HCT116 (cell line): ENCODE measurements around the gene BARX1. TPM values are rescaled to one million over a fixed set of nuclear protein-coding genes. Genes with fewer than 3 reads are reported as not detected.

Experiments used
- ATAC-seq: fragments of 200-7000 bp; cut with Tn5 transposase; 2 replicates; pipeline ENCODE4 v1.9.1; 2020; ENCODE audit warnings: mild to moderate bottlenecking, moderate library complexity
- BruUV-seq: library from RNA; stranded (reverse); fragments of 400-500 nt; replicated peaks from 2 replicates; lab custom pipeline; 2021; lab: Mats Ljungman, UMichigan
- CTCF ChIA-PET: fragments of 300-600 bp; sonication (Branson Sonifier 250); formaldehyde crosslinking; loops from one replicate; lab custom pipeline; 2021; ENCODE audit warnings: antibody characterized with exemption; lab: Charles Lee
- POLR2A ChIA-PET: fragments of 300-600, 350-600 bp; sonication (Branson Sonifier 250); formaldehyde crosslinking; loops from one replicate; lab custom pipeline; 2021; ENCODE audit warnings: antibody characterized with exemption; lab: Charles Lee
- RAD21 ChIA-PET, 2 experiments: fragments of 300-600 bp; sonication (Branson Sonifier 250); formaldehyde crosslinking; loops; one replicate each; lab custom pipeline; 2023; ENCODE audit warnings: low total read pairs in 2 of 2; ENCODE audit not compliant: uncharacterized antibody in 2 of 2, unreplicated experiment in 2 of 2, low non-redundant PET in 1 of 2; lab: Charles Lee
- DNase-seq: peaks from one replicate; pipeline ENCODE4 v3.0.0-alpha.2; 2010; ENCODE audit warnings: low read depth, low spot score
- H2AFZ ChIP-seq: fragments of 200-600 bp; shearing (Covaris generic), sonication (generic); 2 replicates; pipeline ENCODE4 v1.6.1; 2017; ENCODE audit warnings: low read depth, mixed run types, mixed read lengths, antibody characterized with exemption, low read length; ENCODE audit not compliant: poor library complexity, severe bottlenecking
- H3K27ac ChIP-seq: 2 replicates; pipeline ENCODE4 v1.5.1; 2012; ENCODE audit warnings: low read depth, low read length
- H3K27me3 ChIP-seq: fragments of 200-600 bp; sonication (generic); 2 replicates; pipeline ENCODE4 v1.6.1; 2016; ENCODE audit warnings: mixed run types, low read length, mixed read lengths; ENCODE audit not compliant: insufficient read depth
- H3K36me3 ChIP-seq, 2 experiments: fragments of 200-500 bp in 1 of 2; fragments of 200-600 bp in 1 of 2; sonication (Bioruptor generic) in 1 of 2; sonication (generic) in 1 of 2; 2 replicates each; pipeline versions ENCODE4 v1.5.1 to v1.6.1; 2014 to 2016; ENCODE audit warnings: low read length in 2 of 2, inconsistent platforms in 1 of 2, mixed read lengths in 1 of 2, mixed run types in 1 of 2; ENCODE audit not compliant: insufficient read depth in 2 of 2, control insufficient read depth in 1 of 2
- H3K4me1 ChIP-seq, 2 experiments: fragments of 200-600 bp in 1 of 2; sonication (generic) in 1 of 2; 2 replicates each; pipeline versions ENCODE4 v1.5.1 to v1.6.1; 2012 to 2017; ENCODE audit warnings: low read length in 2 of 2, inconsistent platforms in 1 of 2, mild to moderate bottlenecking in 1 of 2, mixed read lengths in 1 of 2, mixed run types in 1 of 2, moderate library complexity in 1 of 2; ENCODE audit not compliant: insufficient read depth in 2 of 2, control insufficient read depth in 1 of 2
- H3K4me2 ChIP-seq: fragments of 200-600 bp; sonication (generic); 2 replicates; pipeline ENCODE4 v1.6.1; 2017; ENCODE audit warnings: mixed run types, low read length, mixed read lengths
- H3K4me3 ChIP-seq, 2 experiments: fragments of 200-600 bp in 1 of 2; sonication (generic) in 1 of 2; replicated peaks in 1 of 2; 2 replicates each; pipeline ENCODE4 v1.5.1; 2011 to 2016; ENCODE audit warnings: low read length in 2 of 2, control low read depth in 1 of 2, low read depth in 1 of 2, mild to moderate bottlenecking in 1 of 2, mixed read lengths in 1 of 2, mixed run types in 1 of 2
- H3K79me2 ChIP-seq: fragments of 200-600 bp; sonication (generic); 2 replicates; pipeline ENCODE4 v1.6.1; 2017; ENCODE audit warnings: mild to moderate bottlenecking, mixed run types, low read length, moderate library complexity, mixed read lengths; ENCODE audit not compliant: insufficient read depth
- H3K9ac ChIP-seq: fragments of 200-600 bp; sonication (generic); 2 replicates; pipeline ENCODE4 v1.6.1; 2016; ENCODE audit warnings: low read length, mixed read lengths
- H3K9me2 ChIP-seq: fragments of 200-600 bp; sonication (generic), shearing (Covaris generic); 2 replicates; pipeline ENCODE4 v1.6.1; 2017; ENCODE audit warnings: mixed run types, mild to moderate bottlenecking, moderate library complexity; ENCODE audit not compliant: insufficient read depth
- H3K9me3 ChIP-seq, 2 experiments: fragments of 200-500 bp in 1 of 2; fragments of 200-600 bp in 1 of 2; sonication (Bioruptor generic) in 1 of 2; sonication (generic) in 1 of 2; 2 replicates each; pipeline ENCODE4 v1.6.1; 2014 to 2017; ENCODE audit warnings: low read length in 2 of 2, mixed read lengths in 2 of 2, inconsistent platforms in 1 of 2, low read depth in 1 of 2, mild to moderate bottlenecking in 1 of 2, mixed run types in 1 of 2, moderate library complexity in 1 of 2; ENCODE audit not compliant: control insufficient read depth in 1 of 2, insufficient read depth in 1 of 2
- H4K20me1 ChIP-seq: fragments of 200-600 bp; sonication (generic), shearing (Covaris generic); 2 replicates; pipeline ENCODE4 v1.6.1; 2017; ENCODE audit warnings: mixed run types, mild to moderate bottlenecking, moderate library complexity; ENCODE audit not compliant: insufficient read depth
- ELF1 ChIP-seq: IDR thresholded peaks from 2 replicates; pipeline ENCODE4 v1.6.1; 2012; ENCODE audit warnings: low read depth, borderline replicate concordance
- JUND ChIP-seq: IDR thresholded peaks from 2 replicates; pipeline ENCODE4 v1.6.1; 2012
- POLR2A ChIP-seq: IDR thresholded peaks from 2 replicates; pipeline ENCODE4 v1.7.0; 2011; ENCODE audit warnings: borderline replicate concordance; ENCODE audit not compliant: insufficient read depth, insufficient read length; ENCODE audit errors: extremely low read depth
- POLR2AphosphoS5 ChIP-seq: IDR thresholded peaks from 2 replicates; pipeline ENCODE4 v1.6.1; 2011; ENCODE audit warnings: mild to moderate bottlenecking, low read depth, low read length, moderate library complexity
- RAD21 ChIP-seq: IDR thresholded peaks from 2 replicates; pipeline ENCODE4 v1.6.1; 2012; ENCODE audit warnings: low read depth, mild to moderate bottlenecking
- SIN3A ChIP-seq: IDR thresholded peaks from 2 replicates; pipeline ENCODE4 v1.6.1; 2012; ENCODE audit warnings: low read depth
- SP1 ChIP-seq: IDR thresholded peaks from 2 replicates; pipeline ENCODE4 v1.6.1; 2012; ENCODE audit warnings: low read depth
- YY1 ChIP-seq: IDR thresholded peaks from 2 replicates; pipeline ENCODE4 v1.6.1; 2011; ENCODE audit warnings: low read length, low read depth, moderate library complexity, mild to moderate bottlenecking; ENCODE audit not compliant: insufficient replicate concordance; ENCODE audit errors: extremely low read depth
- ZNF274 ChIP-seq: fragments of 200-500 bp; sonication (Bioruptor generic); IDR thresholded peaks from 2 replicates; pipeline ENCODE4 v1.6.1; 2014; ENCODE audit warnings: mild to moderate bottlenecking, low read depth, low read length, inconsistent platforms
- intact Hi-C: fragments of 100-400 bp; cut with micrococcal nuclease; formaldehyde crosslinking; loops from 2 replicates; pipeline ENCODE4 v1.10.0; 2022
- total RNA-seq: library from RNA; stranded (reverse); gene quantifications from one replicate; pipeline ENCODE4 v1.2.1, GENCODE V29; 2021; ENCODE audit not compliant: unreplicated experiment
- TF ChIP-seq, protein P1 (sequence below): IDR thresholded peaks from 2 replicates; pipeline ENCODE4 v1.6.1; 2011; ENCODE audit warnings: mild to moderate bottlenecking, low read length, moderate library complexity; ENCODE audit not compliant: insufficient replicate concordance; ENCODE audit errors: extremely low read depth
- TF ChIP-seq, protein P2 (sequence below): IDR thresholded peaks from 2 replicates; pipeline ENCODE4 v1.6.1; 2012

BARX1 gene
- total RNA-seq, 1 experiment from 2014 or later: not detected

DNA sequence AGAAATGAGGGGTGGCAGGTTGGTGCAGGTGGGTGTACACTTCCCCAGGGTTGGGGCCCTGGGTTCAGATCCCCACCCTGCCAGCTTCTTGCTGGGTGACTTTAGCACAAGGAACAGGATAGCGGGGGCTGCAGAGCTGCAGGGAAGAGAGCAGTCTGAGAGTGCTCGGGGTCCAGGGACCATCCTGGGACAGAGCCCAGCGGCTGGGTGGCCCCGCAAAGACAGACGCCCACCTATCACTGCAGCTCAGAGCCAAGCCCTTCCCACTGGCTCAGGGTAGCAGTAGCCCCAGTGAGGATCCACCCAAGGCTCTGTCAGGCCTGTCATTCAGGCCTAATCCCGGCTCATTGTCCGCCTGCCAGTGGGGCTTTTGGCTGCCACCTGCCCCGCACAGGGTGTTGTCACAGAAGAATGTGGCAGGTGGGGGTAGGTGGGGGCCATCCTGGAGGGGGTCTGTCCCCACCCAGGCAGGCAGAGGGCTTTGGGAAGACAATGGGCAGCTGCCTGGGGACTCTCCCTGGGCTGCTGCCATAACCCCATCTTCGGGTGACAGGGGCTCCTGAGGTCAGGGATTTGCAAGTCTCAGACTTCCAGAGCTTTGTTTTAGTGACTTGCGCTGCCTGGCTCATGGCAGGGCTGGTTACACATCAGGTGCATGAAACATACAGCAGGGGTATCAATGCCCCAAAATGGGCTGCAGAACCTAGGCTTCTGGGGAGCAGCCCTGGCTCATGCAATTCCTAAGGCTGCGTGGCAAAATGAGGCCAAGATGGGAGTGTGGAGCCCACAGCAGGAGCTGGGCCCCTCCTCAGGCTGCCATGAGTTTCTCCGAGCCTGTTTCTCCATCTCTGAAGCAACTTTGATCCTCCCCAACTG, 52.1 kb downstream of the BARX1 start:
- Histone ChIP-seq H3K79me2 (no peaks in the 10 kb centered on the region), H3K36me3 (no peaks in the 10 kb centered on the region), H3K4me3 (no peak overlapping the region), H3K9me2 (no peaks in the 10 kb centered on the region), H3K4me1 (no peaks in the 10 kb centered on the region), H4K20me1 (no peaks in the 10 kb centered on the region), H3K27ac (no peak overlapping the region), H3K27me3 (no peaks in the 10 kb centered on the region), H3K4me2 (no peak overlapping the region), H2AFZ (no peak overlapping the region), H3K9ac (no peak overlapping the region), H3K9me3 (no peaks in the 10 kb centered on the region)
- CTCF ChIA-PET: no interaction called here
- POLR2A ChIA-PET: no interaction called here
- ATAC-seq (no peak), DNase-seq (no peak)
- intact Hi-C loops: no loop called here
- TF ChIP-seq SP1 (no peak), RAD21 (no peak), JUND (no peak), POLR2AphosphoS5 (no peak), POLR2A (no peak), ELF1 (no peak), ZNF274 (no peak), SIN3A (no peak), YY1 (no peak)
- TF ChIP-seq, protein P1, sequence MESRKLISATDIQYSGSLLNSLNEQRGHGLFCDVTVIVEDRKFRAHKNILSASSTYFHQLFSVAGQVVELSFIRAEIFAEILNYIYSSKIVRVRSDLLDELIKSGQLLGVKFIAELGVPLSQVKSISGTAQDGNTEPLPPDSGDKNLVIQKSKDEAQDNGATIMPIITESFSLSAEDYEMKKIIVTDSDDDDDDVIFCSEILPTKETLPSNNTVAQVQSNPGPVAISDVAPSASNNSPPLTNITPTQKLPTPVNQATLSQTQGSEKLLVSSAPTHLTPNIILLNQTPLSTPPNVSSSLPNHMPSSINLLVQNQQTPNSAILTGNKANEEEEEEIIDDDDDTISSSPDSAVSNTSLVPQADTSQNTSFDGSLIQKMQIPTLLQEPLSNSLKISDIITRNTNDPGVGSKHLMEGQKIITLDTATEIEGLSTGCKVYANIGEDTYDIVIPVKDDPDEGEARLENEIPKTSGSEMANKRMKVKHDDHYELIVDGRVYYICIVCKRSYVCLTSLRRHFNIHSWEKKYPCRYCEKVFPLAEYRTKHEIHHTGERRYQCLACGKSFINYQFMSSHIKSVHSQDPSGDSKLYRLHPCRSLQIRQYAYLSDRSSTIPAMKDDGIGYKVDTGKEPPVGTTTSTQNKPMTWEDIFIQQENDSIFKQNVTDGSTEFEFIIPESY: no peak
- TF ChIP-seq, protein P2, sequence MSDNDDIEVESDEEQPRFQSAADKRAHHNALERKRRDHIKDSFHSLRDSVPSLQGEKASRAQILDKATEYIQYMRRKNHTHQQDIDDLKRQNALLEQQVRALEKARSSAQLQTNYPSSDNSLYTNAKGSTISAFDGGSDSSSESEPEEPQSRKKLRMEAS: no peak
- no TSS peak for BruUV-seq
- RAD21 ChIA-PET: no interaction called here
